K562 (cell line): ENCODE measurements around the gene ABAT. TPM values are rescaled to one million over a fixed set of nuclear protein-coding genes. Genes with fewer than 3 reads are reported as not detected.

Experiments
- CBX2 ChIP-seq: fragments of 200-600 bp; sonication (generic); IDR thresholded peaks from one replicate; pipeline ENCODE4 v1.6.1; 2012; ENCODE audit warnings: mild to moderate bottlenecking, low read length, inconsistent platforms; ENCODE audit not compliant: insufficient read depth, poor library complexity, severe bottlenecking
- ETV6 ChIP-seq, 3 experiments: fragments of 150-350 bp in 1 of 3; sonication (generic) in 1 of 3; formaldehyde crosslinking in 1 of 3; IDR thresholded peaks; 2 replicates each; pipeline versions ENCODE4 v1.6.1 to v1.8.0; 2014 to 2022; ENCODE audit warnings: borderline replicate concordance in 2 of 3, low read depth in 2 of 3, antibody characterized with exemption in 1 of 3, low read length in 1 of 3, mild to moderate bottlenecking in 1 of 3, missing genetic modification reagents in 1 of 3
- GATA2 ChIP-seq: sonication (generic); formaldehyde crosslinking; IDR thresholded peaks from 2 replicates; pipeline ENCODE4 v1.4.0; 2020; ENCODE audit warnings: mild to moderate bottlenecking, missing genetic modification reagents
- HNRNPLL ChIP-seq: fragments of 200-400 bp; formaldehyde crosslinking; IDR thresholded peaks from 2 replicates; pipeline ENCODE4 v1.6.1; 2017; ENCODE audit warnings: low read length, low read depth, mild to moderate bottlenecking; ENCODE audit not compliant: poor library complexity, severe bottlenecking
- ILF3 ChIP-seq: fragments of 450-650 bp; IDR thresholded peaks from 2 replicates; pipeline ENCODE4 v1.6.1; 2018; ENCODE audit warnings: antibody characterized with exemption, mild to moderate bottlenecking, moderate library complexity, borderline replicate concordance
- ILK ChIP-seq: fragments of 450-650 bp; IDR thresholded peaks from 2 replicates; pipeline ENCODE4 v1.6.1; 2016; ENCODE audit warnings: missing genetic modification characterization, low read depth, mild to moderate bottlenecking, missing compliant biosample characterization, moderate library complexity, borderline replicate concordance
- MTA2 ChIP-seq: fragments of 450-650 bp; IDR thresholded peaks from 2 replicates; pipeline ENCODE4 v1.6.1; 2016; ENCODE audit warnings: low read depth
- NCOA1 ChIP-seq: fragments of 450-650 bp; IDR thresholded peaks from 2 replicates; pipeline ENCODE4 v1.6.1; 2016; ENCODE audit warnings: low read depth
- PTBP1 ChIP-seq: fragments of 200-400 bp; formaldehyde crosslinking; IDR thresholded peaks from 2 replicates; pipeline ENCODE4 v1.6.1; 2017; ENCODE audit warnings: low read depth, low read length
- RFX7 ChIP-seq: fragments of 250-450 bp; sonication (Bioruptor Pico); IDR thresholded peaks from 2 replicates; pipeline ENCODE4 v1.5.1; 2021; ENCODE audit warnings: mild to moderate bottlenecking
- SMAD2 ChIP-seq: fragments of 150-350 bp; IDR thresholded peaks from 2 replicates; pipeline ENCODE4 v1.6.1; 2014; ENCODE audit warnings: low read depth, mild to moderate bottlenecking, low read length
- ZNF121 ChIP-seq: sonication (generic); formaldehyde crosslinking; conservative IDR thresholded peaks from 2 replicates; pipeline ENCODE4 v1.8.0; 2022; ENCODE audit warnings: missing genetic modification reagents
- ZNF197 ChIP-seq: fragments of 200-800 bp; sonication (Bioruptor generic); IDR thresholded peaks from 2 replicates; pipeline ENCODE4 v1.6.1; 2016; ENCODE audit warnings: low read depth, missing genetic modification characterization, missing compliant biosample characterization
- ZNF24 ChIP-seq: fragments of 450-650 bp; IDR thresholded peaks from 2 replicates; pipeline ENCODE4 v1.6.1; 2016
- ZNF347 ChIP-seq: fragments of 450-650 bp; formaldehyde crosslinking; IDR thresholded peaks from 2 replicates; pipeline ENCODE4 v1.4.0; 2020; ENCODE audit warnings: low read depth, mild to moderate bottlenecking, moderate library complexity
- ZNF707 ChIP-seq: fragments of 250-450 bp; sonication (Bioruptor Pico); conservative IDR thresholded peaks from 2 replicates; pipeline ENCODE4 v1.8.0; 2022; ENCODE audit warnings: inconsistent platforms, mild to moderate bottlenecking, moderate library complexity
- ZSCAN29 ChIP-seq: fragments of 450-650 bp; IDR thresholded peaks from 2 replicates; pipeline ENCODE4 v1.6.1; 2017
- polyA plus RNA-seq, 8 experiments: library from polyadenylated mRNA; depleted of rRNA in 4 of 8; stranded (reverse) in 5 of 8; unstranded in 3 of 8; fragments of >200 nt; fragmentation: Nextera tagmentation in 2 of 8; fragmentation: Illumina TruSeq in 1 of 8; extraction: Ambion mirVana in 2 of 8; extraction: Trizol in 1 of 8; gene quantifications; 2 replicates each; pipeline versions ENCODE4 v1.2.1 to v1.2.3, GENCODE V29; 2011 to 2014; ENCODE audit warnings: inconsistent platforms in 1 of 8, missing spikeins in 1 of 8
- total RNA-seq, 7 experiments: library from RNA; depleted of rRNA in 6 of 7; stranded (reverse); fragments of >200 nt in 6 of 7; fragmentation: Illumina TruSeq in 2 of 7; extraction: Trizol in 2 of 7; gene quantifications; 2 replicates each; pipeline versions ENCODE4 v1.2.1 to v1.2.3, GENCODE V29; 2011 to 2021; ENCODE audit warnings: low replicate concordance in 1 of 7
- TF ChIP-seq, protein P1 (sequence below): fragments of 450-650 bp; IDR thresholded peaks from 2 replicates; pipeline ENCODE4 v1.6.1; 2018; ENCODE audit not compliant: partially characterized antibody
- TF ChIP-seq, protein P2 (sequence below), 3 experiments: fragments of 200-800 bp in 1 of 3; fragments of 250-450 bp in 1 of 3; fragments of 450-650 bp in 1 of 3; sonication (Bioruptor Pico) in 1 of 3; sonication (Bioruptor generic) in 1 of 3; formaldehyde crosslinking in 1 of 3; IDR thresholded peaks; 2 replicates each; pipeline versions ENCODE4 v1.6.1 to v1.8.0; 2016 to 2022; ENCODE audit warnings: mild to moderate bottlenecking in 2 of 3, missing genetic modification characterization in 2 of 3, missing compliant biosample characterization in 1 of 3, moderate library complexity in 1 of 3
- TF ChIP-seq, protein P3 (sequence below): fragments of 450-650 bp; IDR thresholded peaks from 2 replicates; pipeline ENCODE4 v1.6.1; 2016; ENCODE audit warnings: low read depth, mild to moderate bottlenecking, moderate library complexity

The ABAT gene
- total and polyA plus RNA-seq, 9 of the 15 experiments (the other 6 are each of a cell fraction or from before 2014, with no cell fraction given): 0.01 to 0.49 (median 0.10) TPM

DNA sequence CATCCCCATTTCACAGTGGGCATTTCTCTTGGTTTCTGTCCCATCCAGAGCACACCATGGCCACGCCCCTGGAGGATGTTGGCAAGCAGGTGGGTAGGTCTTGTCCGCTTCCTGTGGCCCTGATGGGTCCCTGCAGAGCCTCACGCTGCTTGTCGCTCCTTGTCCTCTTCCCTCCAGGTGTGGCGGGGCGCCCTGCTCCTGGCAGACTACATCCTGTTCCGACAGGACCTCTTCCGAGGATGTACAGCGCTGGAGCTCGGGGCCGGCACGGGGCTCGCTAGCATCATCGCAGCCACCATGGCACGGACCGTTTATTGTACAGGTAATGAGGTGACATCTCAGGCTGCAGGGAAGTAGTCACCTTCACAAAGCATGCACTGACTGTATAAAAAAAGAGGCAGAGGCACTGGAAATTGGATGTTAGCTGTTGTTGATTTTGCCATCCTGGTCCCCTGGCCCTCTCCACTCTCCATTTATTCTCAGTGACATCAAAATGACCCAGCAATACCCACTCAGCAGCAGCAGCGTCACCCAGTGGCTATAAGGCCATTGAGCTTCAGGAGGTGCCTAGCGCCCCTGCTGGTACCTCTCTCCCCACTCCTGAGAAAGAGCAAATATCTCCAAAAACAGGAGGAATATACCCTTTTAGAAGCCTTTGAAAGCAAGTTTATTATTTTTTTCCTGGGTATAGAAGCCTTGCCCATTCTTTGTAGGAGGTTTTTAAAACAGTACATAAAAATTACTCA is 39.3 kb upstream of the ABAT start (continued):
- TF ChIP-seq ILF3 (no peak), HNRNPLL (no peak), ZNF197 (CRISPR knock-in tag) (no peak), MTA2 (no peak), ILK (tag) (no peak), SMAD2 (no peak), GATA2 (CRISPR knock-in tag) (no peak), ZNF24 (no peak), RFX7 (no peak), ETV6 (IDR thresholded peaks at IDR 0.05; ENCODE audit: borderline replicate concordance in 1 of 2, low read depth in 2 of 2, low read length in 1 of 2) (no peak), ETV6 (CRISPR knock-in tag; IDR thresholded peaks at IDR 0.05; ENCODE audit: borderline replicate concordance) (no peak), NCOA1 (no peak), ZNF347 (CRISPR knock-in tag) (no peak), CBX2 (no peak), ZNF121 (CRISPR knock-in tag) (no peak), PTBP1 (no peak), ZSCAN29 (no peak), ZNF707 (CRISPR knock-in tag) (no peak)
- TF ChIP-seq, protein P1, sequence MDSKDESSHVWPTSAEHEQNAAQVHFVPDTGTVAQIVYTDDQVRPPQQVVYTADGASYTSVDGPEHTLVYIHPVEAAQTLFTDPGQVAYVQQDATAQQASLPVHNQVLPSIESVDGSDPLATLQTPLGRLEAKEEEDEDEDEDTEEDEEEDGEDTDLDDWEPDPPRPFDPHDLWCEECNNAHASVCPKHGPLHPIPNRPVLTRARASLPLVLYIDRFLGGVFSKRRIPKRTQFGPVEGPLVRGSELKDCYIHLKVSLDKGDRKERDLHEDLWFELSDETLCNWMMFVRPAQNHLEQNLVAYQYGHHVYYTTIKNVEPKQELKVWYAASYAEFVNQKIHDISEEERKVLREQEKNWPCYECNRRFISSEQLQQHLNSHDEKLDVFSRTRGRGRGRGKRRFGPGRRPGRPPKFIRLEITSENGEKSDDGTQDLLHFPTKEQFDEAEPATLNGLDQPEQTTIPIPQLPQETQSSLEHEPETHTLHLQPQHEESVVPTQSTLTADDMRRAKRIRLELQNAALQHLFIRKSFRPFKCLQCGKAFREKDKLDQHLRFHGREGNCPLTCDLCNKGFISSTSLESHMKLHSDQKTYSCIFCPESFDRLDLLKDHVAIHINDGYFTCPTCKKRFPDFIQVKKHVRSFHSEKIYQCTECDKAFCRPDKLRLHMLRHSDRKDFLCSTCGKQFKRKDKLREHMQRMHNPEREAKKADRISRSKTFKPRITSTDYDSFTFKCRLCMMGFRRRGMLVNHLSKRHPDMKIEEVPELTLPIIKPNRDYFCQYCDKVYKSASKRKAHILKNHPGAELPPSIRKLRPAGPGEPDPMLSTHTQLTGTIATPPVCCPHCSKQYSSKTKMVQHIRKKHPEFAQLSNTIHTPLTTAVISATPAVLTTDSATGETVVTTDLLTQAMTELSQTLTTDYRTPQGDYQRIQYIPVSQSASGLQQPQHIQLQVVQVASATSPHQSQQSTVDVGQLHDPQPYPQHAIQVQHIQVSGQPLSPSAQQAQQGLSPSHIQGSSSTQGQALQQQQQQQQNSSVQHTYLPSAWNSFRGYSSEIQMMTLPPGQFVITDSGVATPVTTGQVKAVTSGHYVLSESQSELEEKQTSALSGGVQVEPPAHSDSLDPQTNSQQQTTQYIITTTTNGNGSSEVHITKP: no peak
- TF ChIP-seq, protein P2, sequence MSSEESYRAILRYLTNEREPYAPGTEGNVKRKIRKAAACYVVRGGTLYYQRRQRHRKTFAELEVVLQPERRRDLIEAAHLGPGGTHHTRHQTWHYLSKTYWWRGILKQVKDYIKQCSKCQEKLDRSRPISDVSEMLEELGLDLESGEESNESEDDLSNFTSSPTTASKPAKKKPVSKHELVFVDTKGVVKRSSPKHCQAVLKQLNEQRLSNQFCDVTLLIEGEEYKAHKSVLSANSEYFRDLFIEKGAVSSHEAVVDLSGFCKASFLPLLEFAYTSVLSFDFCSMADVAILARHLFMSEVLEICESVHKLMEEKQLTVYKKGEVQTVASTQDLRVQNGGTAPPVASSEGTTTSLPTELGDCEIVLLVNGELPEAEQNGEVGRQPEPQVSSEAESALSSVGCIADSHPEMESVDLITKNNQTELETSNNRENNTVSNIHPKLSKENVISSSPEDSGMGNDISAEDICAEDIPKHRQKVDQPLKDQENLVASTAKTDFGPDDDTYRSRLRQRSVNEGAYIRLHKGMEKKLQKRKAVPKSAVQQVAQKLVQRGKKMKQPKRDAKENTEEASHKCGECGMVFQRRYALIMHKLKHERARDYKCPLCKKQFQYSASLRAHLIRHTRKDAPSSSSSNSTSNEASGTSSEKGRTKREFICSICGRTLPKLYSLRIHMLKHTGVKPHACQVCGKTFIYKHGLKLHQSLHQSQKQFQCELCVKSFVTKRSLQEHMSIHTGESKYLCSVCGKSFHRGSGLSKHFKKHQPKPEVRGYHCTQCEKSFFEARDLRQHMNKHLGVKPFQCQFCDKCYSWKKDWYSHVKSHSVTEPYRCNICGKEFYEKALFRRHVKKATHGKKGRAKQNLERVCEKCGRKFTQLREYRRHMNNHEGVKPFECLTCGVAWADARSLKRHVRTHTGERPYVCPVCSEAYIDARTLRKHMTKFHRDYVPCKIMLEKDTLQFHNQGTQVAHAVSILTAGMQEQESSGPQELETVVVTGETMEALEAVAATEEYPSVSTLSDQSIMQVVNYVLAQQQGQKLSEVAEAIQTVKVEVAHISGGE (CRISPR knock-in tag; IDR thresholded peaks at IDR 0.05): no peak
- TF ChIP-seq, protein P3, sequence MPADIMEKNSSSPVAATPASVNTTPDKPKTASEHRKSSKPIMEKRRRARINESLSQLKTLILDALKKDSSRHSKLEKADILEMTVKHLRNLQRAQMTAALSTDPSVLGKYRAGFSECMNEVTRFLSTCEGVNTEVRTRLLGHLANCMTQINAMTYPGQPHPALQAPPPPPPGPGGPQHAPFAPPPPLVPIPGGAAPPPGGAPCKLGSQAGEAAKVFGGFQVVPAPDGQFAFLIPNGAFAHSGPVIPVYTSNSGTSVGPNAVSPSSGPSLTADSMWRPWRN: no peak
